K562 (cell line): ENCODE results near the gene ISG20L2. TPM values are rescaled to one million over a fixed set of nuclear protein-coding genes. Genes with fewer than 3 reads are reported as not detected.

Experiments
- CEBPG ChIP-seq, 3 experiments: fragments of 200-800 bp in 1 of 3; sonication (Bioruptor generic) in 1 of 3; sonication (generic) in 1 of 3; formaldehyde crosslinking in 1 of 3; IDR thresholded peaks in 2 of 3; conservative IDR thresholded peaks in 1 of 3; 2 replicates each; pipeline versions ENCODE4 v1.6.1 to v1.8.0; 2016 to 2022; ENCODE audit warnings: missing compliant biosample characterization in 2 of 3, missing genetic modification characterization in 2 of 3, mild to moderate bottlenecking in 1 of 3, missing genetic modification reagents in 1 of 3
- CREM ChIP-seq: IDR thresholded peaks from 2 replicates; pipeline ENCODE4 v1.6.1; 2014; ENCODE audit warnings: antibody characterized with exemption, low read depth
- ELF4 ChIP-seq: fragments of 450-650 bp; formaldehyde crosslinking; IDR thresholded peaks from 2 replicates; pipeline ENCODE4 v1.4.0; 2022; ENCODE audit warnings: missing genetic modification characterization
- GABPB1 ChIP-seq: sonication (generic); formaldehyde crosslinking; IDR thresholded peaks from 2 replicates; pipeline ENCODE4 v1.8.0; 2022; ENCODE audit warnings: mild to moderate bottlenecking, missing genetic modification reagents
- HCFC1 ChIP-seq: IDR thresholded peaks from 2 replicates; pipeline ENCODE4 v1.6.1; 2012; ENCODE audit warnings: low read depth, low read length, improper control_type of control experiment
- KAT8 ChIP-seq: fragments of 450-650 bp; IDR thresholded peaks from 2 replicates; pipeline ENCODE4 v1.6.1; 2016; ENCODE audit warnings: low read depth, mild to moderate bottlenecking
- MYNN ChIP-seq, 2 experiments: sonication (generic); formaldehyde crosslinking in 1 of 2; IDR thresholded peaks; 2 replicates each; pipeline versions ENCODE4 v1.5.0 to v1.6.1; 2016 to 2020; ENCODE audit warnings: antibody characterized with exemption in 1 of 2, missing genetic modification reagents in 1 of 2
- NFIC ChIP-seq: fragments of 450-650 bp; IDR thresholded peaks from 2 replicates; pipeline ENCODE4 v1.6.1; 2017; ENCODE audit warnings: mild to moderate bottlenecking, inconsistent platforms
- POLR2A ChIP-seq: fragments of 450-650 bp; conservative IDR thresholded peaks from 2 replicates; pipeline ENCODE4 v1.6.1; 2016
- POU5F1 ChIP-seq: fragments of 150-350 bp; IDR thresholded peaks from 2 replicates; pipeline ENCODE4 v1.6.1; 2014; ENCODE audit warnings: borderline replicate concordance, low read length, low read depth, mild to moderate bottlenecking; ENCODE audit not compliant: partially characterized antibody
- RBBP5 ChIP-seq: fragments of 200-600 bp; sonication (generic); IDR thresholded peaks from 2 replicates; pipeline ENCODE4 v1.6.1; 2012; ENCODE audit warnings: borderline replicate concordance, mild to moderate bottlenecking, low read length, control low read depth, inconsistent platforms; ENCODE audit not compliant: insufficient read depth, poor library complexity, severe bottlenecking
- SNIP1 ChIP-seq: fragments of 450-650 bp; IDR thresholded peaks from 2 replicates; pipeline ENCODE4 v1.7.1; 2017; ENCODE audit warnings: low read depth, mild to moderate bottlenecking
- SRSF9 ChIP-seq: fragments of 200-400 bp; formaldehyde crosslinking; IDR thresholded peaks from 2 replicates; pipeline ENCODE4 v1.6.1; 2017; ENCODE audit warnings: low read depth, low read length, borderline replicate concordance
- XRCC3 ChIP-seq: fragments of 450-650 bp; IDR thresholded peaks from 2 replicates; pipeline ENCODE4 v1.6.1; 2017; ENCODE audit warnings: mild to moderate bottlenecking, moderate library complexity
- ZBED1 ChIP-seq: IDR thresholded peaks from 2 replicates; pipeline ENCODE4 v1.6.1; 2014
- polyA plus RNA-seq, 8 experiments: library from polyadenylated mRNA; depleted of rRNA in 4 of 8; stranded (reverse) in 5 of 8; unstranded in 3 of 8; fragments of >200 nt; fragmentation: Nextera tagmentation in 2 of 8; fragmentation: Illumina TruSeq in 1 of 8; extraction: Ambion mirVana in 2 of 8; extraction: Trizol in 1 of 8; gene quantifications; 2 replicates each; pipeline versions ENCODE4 v1.2.1 to v1.2.3, GENCODE V29; 2011 to 2014; ENCODE audit warnings: inconsistent platforms in 1 of 8, missing spikeins in 1 of 8
- total RNA-seq, 7 experiments: library from RNA; depleted of rRNA in 6 of 7; stranded (reverse); fragments of >200 nt in 6 of 7; fragmentation: Illumina TruSeq in 2 of 7; extraction: Trizol in 2 of 7; gene quantifications; 2 replicates each; pipeline versions ENCODE4 v1.2.1 to v1.2.3, GENCODE V29; 2011 to 2021; ENCODE audit warnings: low replicate concordance in 1 of 7
- TF ChIP-seq, protein P1 (sequence below): sonication (generic); formaldehyde crosslinking; IDR thresholded peaks from 2 replicates; pipeline ENCODE4 v1.8.0; 2023; ENCODE audit warnings: missing genetic modification reagents, mild to moderate bottlenecking, borderline replicate concordance
- TF ChIP-seq, protein P2 (sequence below): sonication (generic); formaldehyde crosslinking; IDR thresholded peaks from 2 replicates; pipeline ENCODE4 v1.8.1; 2023; ENCODE audit warnings: mild to moderate bottlenecking, missing genetic modification reagents
- TF ChIP-seq, protein P3 (sequence below), 2 experiments: IDR thresholded peaks; 2 replicates each; pipeline ENCODE4 v1.6.1; 2011; ENCODE audit warnings: borderline replicate concordance in 1 of 2, control low read depth in 1 of 2, low read depth in 1 of 2, low read length in 1 of 2, mild to moderate bottlenecking in 1 of 2, mixed read lengths in 1 of 2, moderate library complexity in 1 of 2; ENCODE audit not compliant: insufficient read depth in 1 of 2, insufficient read length in 1 of 2, poor library complexity in 1 of 2, severe bottlenecking in 1 of 2; ENCODE audit errors: extremely low read depth in 1 of 2

ISG20L2 gene
- total and polyA plus RNA-seq, 9 of the 15 experiments (the other 6 are each of a cell fraction or from before 2014, with no cell fraction given) = 21.3 to 130 (median 50.3) TPM

DNA sequence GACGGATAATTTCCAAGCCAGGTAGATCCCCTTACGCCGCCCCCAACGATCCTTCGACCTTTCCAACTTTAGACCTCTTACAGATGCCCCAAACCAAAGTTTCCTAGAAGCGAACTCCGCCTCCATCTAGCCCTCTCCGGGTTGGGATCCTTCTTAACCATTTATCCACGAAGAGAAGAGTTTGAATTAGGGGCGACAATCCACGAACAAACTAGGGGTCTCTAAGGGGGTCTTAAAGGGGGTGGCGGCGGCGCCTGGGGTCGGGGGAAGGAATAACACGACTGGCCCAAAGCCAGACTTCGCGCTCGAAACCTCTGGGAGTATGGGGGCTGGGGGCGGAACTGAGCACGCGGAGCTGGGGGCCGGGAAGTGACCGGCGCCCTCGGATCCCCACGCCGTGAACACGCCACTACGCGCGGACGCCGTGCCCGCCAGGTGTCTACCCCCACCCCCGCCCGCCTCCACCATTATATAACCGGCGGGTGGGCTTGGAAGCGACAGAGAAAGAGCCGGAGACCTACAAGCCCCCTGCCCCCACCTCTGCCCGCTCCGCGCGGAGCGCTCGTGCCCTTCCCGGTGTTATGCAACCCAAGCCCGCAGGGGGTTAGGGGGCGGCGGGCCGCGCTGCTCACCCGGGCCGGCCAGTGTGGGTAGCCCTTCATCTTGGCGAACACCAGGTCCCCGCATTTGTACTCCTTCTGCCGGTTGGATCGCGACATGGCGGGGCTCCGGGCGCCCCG lies 22.3 kb upstream of the ISG20L2 start (continued):
- TF ChIP-seq, protein P1, sequence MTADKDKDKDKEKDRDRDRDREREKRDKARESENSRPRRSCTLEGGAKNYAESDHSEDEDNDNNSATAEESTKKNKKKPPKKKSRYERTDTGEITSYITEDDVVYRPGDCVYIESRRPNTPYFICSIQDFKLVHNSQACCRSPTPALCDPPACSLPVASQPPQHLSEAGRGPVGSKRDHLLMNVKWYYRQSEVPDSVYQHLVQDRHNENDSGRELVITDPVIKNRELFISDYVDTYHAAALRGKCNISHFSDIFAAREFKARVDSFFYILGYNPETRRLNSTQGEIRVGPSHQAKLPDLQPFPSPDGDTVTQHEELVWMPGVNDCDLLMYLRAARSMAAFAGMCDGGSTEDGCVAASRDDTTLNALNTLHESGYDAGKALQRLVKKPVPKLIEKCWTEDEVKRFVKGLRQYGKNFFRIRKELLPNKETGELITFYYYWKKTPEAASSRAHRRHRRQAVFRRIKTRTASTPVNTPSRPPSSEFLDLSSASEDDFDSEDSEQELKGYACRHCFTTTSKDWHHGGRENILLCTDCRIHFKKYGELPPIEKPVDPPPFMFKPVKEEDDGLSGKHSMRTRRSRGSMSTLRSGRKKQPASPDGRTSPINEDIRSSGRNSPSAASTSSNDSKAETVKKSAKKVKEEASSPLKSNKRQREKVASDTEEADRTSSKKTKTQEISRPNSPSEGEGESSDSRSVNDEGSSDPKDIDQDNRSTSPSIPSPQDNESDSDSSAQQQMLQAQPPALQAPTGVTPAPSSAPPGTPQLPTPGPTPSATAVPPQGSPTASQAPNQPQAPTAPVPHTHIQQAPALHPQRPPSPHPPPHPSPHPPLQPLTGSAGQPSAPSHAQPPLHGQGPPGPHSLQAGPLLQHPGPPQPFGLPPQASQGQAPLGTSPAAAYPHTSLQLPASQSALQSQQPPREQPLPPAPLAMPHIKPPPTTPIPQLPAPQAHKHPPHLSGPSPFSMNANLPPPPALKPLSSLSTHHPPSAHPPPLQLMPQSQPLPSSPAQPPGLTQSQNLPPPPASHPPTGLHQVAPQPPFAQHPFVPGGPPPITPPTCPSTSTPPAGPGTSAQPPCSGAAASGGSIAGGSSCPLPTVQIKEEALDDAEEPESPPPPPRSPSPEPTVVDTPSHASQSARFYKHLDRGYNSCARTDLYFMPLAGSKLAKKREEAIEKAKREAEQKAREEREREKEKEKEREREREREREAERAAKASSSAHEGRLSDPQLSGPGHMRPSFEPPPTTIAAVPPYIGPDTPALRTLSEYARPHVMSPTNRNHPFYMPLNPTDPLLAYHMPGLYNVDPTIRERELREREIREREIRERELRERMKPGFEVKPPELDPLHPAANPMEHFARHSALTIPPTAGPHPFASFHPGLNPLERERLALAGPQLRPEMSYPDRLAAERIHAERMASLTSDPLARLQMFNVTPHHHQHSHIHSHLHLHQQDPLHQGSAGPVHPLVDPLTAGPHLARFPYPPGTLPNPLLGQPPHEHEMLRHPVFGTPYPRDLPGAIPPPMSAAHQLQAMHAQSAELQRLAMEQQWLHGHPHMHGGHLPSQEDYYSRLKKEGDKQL (CRISPR knock-in tag) = no peak
- TF ChIP-seq SNIP1 (no peak), HCFC1 (no peak), MYNN (IDR thresholded peaks at IDR 0.05) (no peak), MYNN (CRISPR knock-in tag; IDR thresholded peaks at IDR 0.05) (no peak), NFIC (peak; percentile 67), POLR2A (no peak), CEBPG (CRISPR knock-in tag; IDR thresholded peaks at IDR 0.05) (peak; percentile 84), CEBPG (tag; conservative IDR thresholded peaks at IDR 0.05 in 1 of 2, IDR thresholded peaks at IDR 0.05 in 1 of 2) (peak in 1 of 2 experiments; percentile 95; a peak in 3 of 4 replicates), POU5F1 (no peak), XRCC3 (no peak), KAT8 (no peak), ELF4 (no peak), GABPB1 (no peak), CREM (peak; percentile 8; the same call in 1 of the 2 replicates), ZBED1 (no peak), SRSF9 (no peak), RBBP5 (no peak)
- TF ChIP-seq, protein P2, sequence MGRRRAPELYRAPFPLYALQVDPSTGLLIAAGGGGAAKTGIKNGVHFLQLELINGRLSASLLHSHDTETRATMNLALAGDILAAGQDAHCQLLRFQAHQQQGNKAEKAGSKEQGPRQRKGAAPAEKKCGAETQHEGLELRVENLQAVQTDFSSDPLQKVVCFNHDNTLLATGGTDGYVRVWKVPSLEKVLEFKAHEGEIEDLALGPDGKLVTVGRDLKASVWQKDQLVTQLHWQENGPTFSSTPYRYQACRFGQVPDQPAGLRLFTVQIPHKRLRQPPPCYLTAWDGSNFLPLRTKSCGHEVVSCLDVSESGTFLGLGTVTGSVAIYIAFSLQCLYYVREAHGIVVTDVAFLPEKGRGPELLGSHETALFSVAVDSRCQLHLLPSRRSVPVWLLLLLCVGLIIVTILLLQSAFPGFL = no peak
- TF ChIP-seq, protein P3, sequence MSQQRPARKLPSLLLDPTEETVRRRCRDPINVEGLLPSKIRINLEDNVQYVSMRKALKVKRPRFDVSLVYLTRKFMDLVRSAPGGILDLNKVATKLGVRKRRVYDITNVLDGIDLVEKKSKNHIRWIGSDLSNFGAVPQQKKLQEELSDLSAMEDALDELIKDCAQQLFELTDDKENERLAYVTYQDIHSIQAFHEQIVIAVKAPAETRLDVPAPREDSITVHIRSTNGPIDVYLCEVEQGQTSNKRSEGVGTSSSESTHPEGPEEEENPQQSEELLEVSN (IDR thresholded peaks at IDR 0.05; ENCODE audit: borderline replicate concordance in 1 of 2, extremely low read depth in 1 of 2, insufficient read depth in 1 of 2, insufficient read length in 1 of 2, low read depth in 1 of 2, low read length in 1 of 2, poor library complexity in 1 of 2, severe bottlenecking in 1 of 2) = peak in 1 of 2 experiments; percentile 65
